Activated CD8-positive, alpha-beta memory T cell treated with anti-CD3 and anti-CD28 coated beads for 1 hour (primary cell): ENCODE results near the gene MLYCD.

Experiments
- DNase-seq, 2 donors: peaks; one replicate each; pipeline ENCODE4 v3.0.0-alpha.2; 2020; ENCODE audit warnings: low read depth in 1 of 2; ENCODE audit errors: extremely low read depth in 1 of 2

The MLYCD gene

GRCh38 chr16:83968891-83969649 lies 70.2 kb downstream of the MLYCD start:
- DNase-seq, result no peak

GRCh38 chr16:83969771-83970429 lies 71.0 kb downstream of the MLYCD start:
- no peak for DNase-seq

- DNase-seq, result no peak
Measured at GRCh38 chr16:83970430-83970815, 71.5 kb downstream of the MLYCD start.

- DNase-seq, result no peak
Measured at GRCh38 chr16:83971165-83972130, 72.5 kb downstream of the MLYCD start.

GRCh38 chr16:83972256-83973008 lies 73.5 kb downstream of the MLYCD start:
- no peak for DNase-seq

- DNase-seq, result no peak
Measured at GRCh38 chr16:83973077-83973476, 74.2 kb downstream of the MLYCD start.

GRCh38 chr16:83973581-83974385 lies 74.9 kb downstream of the MLYCD start:
- DNase-seq, result no peak

- DNase-seq, result no peak
Measured at GRCh38 chr16:83974475-83974874, 75.6 kb downstream of the MLYCD start.

- DNase-seq, result no peak
Measured at GRCh38 chr16:83975590-83976260, 76.8 kb downstream of the MLYCD start.
